HG03442 (cell line): ENCODE data around the gene SFXN1.
A peak's percentile ranks its signal among the peaks of the same experiment; 100 is the strongest.
"Not testable (repeated sequence)": the region's sequence is repeated elsewhere in the genome, so short reads cannot be mapped to it uniquely, and the experiment has no call there.

Experiments
- ATAC-seq: cut with Tn5 transposase; IDR thresholded peaks from one replicate; pipeline ENCODE4 v1.9.1; 2021; ENCODE audit warnings: mild to moderate bottlenecking, moderate library complexity; ENCODE audit not compliant: unreplicated experiment

SFXN1 gene

GRCh38 chr5:175478384-175479124, at the start of gene SFXN1:
Gene SFXN1 (plus strand): TSS chr5:175478560. CDS start chr5:175492104, 13,544 bp downstream.
- ATAC-seq = peak; percentile 86

- no peak for ATAC-seq
Observed at GRCh38 chr5:175434800-175435199, 43.6 kb upstream of the SFXN1 start.

- ATAC-seq = no peak
Observed at GRCh38 chr5:175436359-175436758, 42.0 kb upstream of the SFXN1 start.

- no peak for ATAC-seq
Observed at GRCh38 chr5:175438234-175438857, 40.0 kb upstream of the SFXN1 start.

GRCh38 chr5:175443514-175444059, 34.8 kb upstream of the SFXN1 start:
- ATAC-seq = no peak

- ATAC-seq = no peak
Observed at GRCh38 chr5:175444060-175444904, 34.1 kb upstream of the SFXN1 start, which contains the start of gene DRD1. Gene DRD1 (minus strand): TSS chr5:175444182. CDS start chr5:175443099, 1,083 bp downstream.

- ATAC-seq = no peak
Observed at GRCh38 chr5:175444905-175445456, 33.4 kb upstream of the SFXN1 start.

- not testable (repeated sequence) for ATAC-seq
Observed at GRCh38 chr5:175446378-175446777, 32.0 kb upstream of the SFXN1 start.

GRCh38 chr5:175447571-175447970, 30.8 kb upstream of the SFXN1 start:
- ATAC-seq = no peak

- no peak for ATAC-seq
Observed at GRCh38 chr5:175448276-175448675, 30.1 kb upstream of the SFXN1 start.

GRCh38 chr5:175452166-175452565, 26.2 kb upstream of the SFXN1 start:
- ATAC-seq = no peak

GRCh38 chr5:175454338-175454737, 24.0 kb upstream of the SFXN1 start:
- not testable (repeated sequence) for ATAC-seq

GRCh38 chr5:175456105-175456742, 22.1 kb upstream of the SFXN1 start:
- no peak for ATAC-seq

- ATAC-seq = peak; percentile 89
Observed at GRCh38 chr5:175457466-175457865, 20.9 kb upstream of the SFXN1 start.

GRCh38 chr5:175460126-175460525, 18.2 kb upstream of the SFXN1 start:
- ATAC-seq = no peak

- no peak for ATAC-seq
Observed at GRCh38 chr5:175460552-175460951, 17.8 kb upstream of the SFXN1 start.

GRCh38 chr5:175461370-175461769, 17.0 kb upstream of the SFXN1 start:
- ATAC-seq = no peak

GRCh38 chr5:175463641-175464040, 14.7 kb upstream of the SFXN1 start:
- no peak for ATAC-seq

GRCh38 chr5:175464074-175464941, 14.1 kb upstream of the SFXN1 start:
- peak; percentile 97 for ATAC-seq

- ATAC-seq = no peak
Observed at GRCh38 chr5:175464942-175465233, 13.5 kb upstream of the SFXN1 start.
